LNCAP (cell line): Measurements from ENCODE around the gene GRAP2.

Experiments
- CTCF ChIP-seq: fragments of 450-650 bp; IDR thresholded peaks from 2 replicates; pipeline ENCODE4 v1.5.1; 2017; ENCODE audit warnings: mild to moderate bottlenecking

Gene GRAP2

DNA sequence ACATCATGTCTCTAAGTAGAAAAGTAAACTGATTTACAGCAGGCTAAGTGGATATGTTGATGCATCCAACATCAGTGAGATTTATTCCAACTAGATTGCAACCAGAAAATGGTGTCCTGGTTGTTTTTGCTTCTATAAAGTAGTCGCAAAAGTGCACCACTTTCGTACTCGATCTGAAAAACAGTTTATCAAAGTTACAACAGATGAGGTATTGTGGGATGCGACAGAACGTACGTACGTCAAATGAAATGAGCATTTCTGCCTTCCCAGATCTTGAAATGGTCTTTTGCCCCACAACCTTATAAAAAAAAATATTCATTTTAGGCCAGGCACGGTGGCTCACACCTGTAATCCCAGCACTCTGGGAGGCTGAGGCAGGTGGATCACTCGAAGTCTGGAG is 13.7 kb downstream of the GRAP2 start:
- TF ChIP-seq CTCF, result no peak

- no peak for TF ChIP-seq CTCF
Measured at GRCh38 chr22:39915295-39915726, 14.4 kb downstream of the GRAP2 start.

GRCh38 chr22:39916496-39916895 is 15.6 kb downstream of the GRAP2 start:
- TF ChIP-seq CTCF, result no peak

DNA sequence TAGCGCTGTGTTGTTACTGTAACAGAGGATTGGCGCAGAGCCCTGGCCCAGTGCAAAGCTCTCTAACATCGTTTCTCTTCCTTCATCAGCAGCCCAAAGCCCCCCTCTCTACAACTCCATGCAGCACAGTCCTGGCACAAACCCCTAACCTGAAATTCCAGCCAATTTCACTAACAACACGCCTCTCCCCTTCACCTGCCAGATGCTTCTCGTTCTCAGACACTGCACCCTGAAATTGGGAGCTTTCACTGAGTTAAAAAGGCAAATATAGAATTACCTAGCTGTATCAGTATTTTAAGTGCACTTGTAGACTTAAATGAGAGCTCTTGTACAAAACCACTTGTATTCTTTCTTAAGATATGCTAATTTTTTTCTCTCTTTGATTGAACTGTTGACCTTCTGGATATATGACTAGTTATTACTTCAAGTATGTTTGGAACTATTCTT is 16.3 kb downstream of the GRAP2 start:
- TF ChIP-seq CTCF, result no peak

DNA sequence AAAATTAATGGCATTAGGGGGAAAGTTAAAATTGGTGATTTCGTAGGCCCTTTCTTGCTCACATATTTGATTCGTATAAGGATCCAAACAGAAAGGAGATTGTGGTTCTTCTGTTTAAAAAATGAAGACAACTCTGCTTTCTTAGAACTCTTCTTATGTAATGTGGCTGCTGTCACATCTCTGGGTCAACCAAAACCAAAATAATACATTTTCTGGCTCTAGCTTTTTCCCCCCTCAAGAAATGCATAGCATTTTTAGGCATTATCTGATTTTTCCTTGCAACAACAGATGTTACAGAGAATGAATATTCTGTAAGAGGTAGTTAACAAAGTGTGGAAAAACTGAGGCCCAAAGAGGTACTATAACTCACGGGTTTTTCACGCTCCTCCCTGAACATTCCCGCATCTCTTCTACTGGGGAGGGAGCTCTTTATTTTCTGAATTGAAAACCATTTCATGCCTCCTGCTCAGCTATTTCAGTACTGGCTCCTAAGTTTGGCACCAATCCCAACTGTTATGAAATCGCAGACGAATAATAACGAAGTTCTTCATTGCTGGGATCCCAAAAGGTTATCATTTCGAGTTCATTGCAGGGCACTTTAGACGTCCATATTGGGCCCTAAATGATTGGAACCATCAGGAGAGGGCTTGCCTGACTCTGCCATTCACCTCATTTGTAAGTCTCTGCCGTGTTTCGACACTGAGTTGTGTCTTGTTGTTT is 17.1 kb downstream of the GRAP2 start:
- TF ChIP-seq CTCF, result no peak

GRCh38 chr22:39920134-39920743 is 19.4 kb downstream of the GRAP2 start:
- TF ChIP-seq CTCF, result no peak

- no peak for TF ChIP-seq CTCF
Measured at GRCh38 chr22:39923696-39924095, 22.8 kb downstream of the GRAP2 start.
